GM18498 (cell line): ENCODE results near the gene ARHGEF25.
A peak's percentile ranks its signal among the peaks of the same experiment; 100 is the strongest.
"Not testable (repeated sequence)": the region's sequence is repeated elsewhere in the genome, so short reads cannot be mapped to it uniquely, and the experiment has no call there.

Experiments
- ATAC-seq: cut with Tn5 transposase; IDR thresholded peaks from one replicate; pipeline ENCODE4 v1.9.1; 2021; ENCODE audit warnings: mild to moderate bottlenecking, moderate library complexity; ENCODE audit not compliant: unreplicated experiment

Gene ARHGEF25

GRCh38 chr12:57611108-57611826 lies at the start of gene ARHGEF25:
ARHGEF25 (plus strand) TSS chr12:57611435; CDS start chr12:57611895, 460 bp downstream.
- no peak for ATAC-seq

- no peak for ATAC-seq
Observed at GRCh38 chr12:57563358-57563757, 47.9 kb upstream of the ARHGEF25 start.

DNA sequence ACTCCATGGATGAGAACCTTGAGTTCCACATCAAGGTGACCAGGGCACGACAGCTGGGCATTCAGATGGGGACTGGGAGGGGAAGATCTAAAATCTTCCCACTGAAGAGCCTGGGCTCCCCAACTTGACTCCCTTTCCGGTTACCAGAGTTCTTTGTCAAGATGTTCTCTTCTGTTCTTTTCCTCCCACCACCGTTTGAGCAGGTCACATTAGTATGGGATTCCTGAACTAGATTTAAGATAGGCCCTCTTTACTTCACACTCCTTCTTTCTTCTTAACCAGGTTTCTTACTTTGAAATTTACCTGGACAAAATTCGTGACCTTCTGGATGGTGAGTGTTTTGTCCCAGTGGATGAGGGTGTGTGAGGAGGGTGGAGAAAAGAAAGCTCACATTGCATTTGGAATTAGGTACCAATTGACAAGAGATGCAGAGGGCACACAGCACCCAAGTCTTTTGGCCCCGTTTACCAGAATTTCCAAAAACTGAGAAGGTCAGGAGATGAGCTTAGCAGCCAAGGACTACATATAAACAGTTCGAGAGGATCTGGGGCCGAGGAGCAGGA lies 47.0 kb upstream of the ARHGEF25 start:
- no peak for ATAC-seq

- ATAC-seq: no peak
Observed at GRCh38 chr12:57568838-57569237, 42.4 kb upstream of the ARHGEF25 start.

DNA sequence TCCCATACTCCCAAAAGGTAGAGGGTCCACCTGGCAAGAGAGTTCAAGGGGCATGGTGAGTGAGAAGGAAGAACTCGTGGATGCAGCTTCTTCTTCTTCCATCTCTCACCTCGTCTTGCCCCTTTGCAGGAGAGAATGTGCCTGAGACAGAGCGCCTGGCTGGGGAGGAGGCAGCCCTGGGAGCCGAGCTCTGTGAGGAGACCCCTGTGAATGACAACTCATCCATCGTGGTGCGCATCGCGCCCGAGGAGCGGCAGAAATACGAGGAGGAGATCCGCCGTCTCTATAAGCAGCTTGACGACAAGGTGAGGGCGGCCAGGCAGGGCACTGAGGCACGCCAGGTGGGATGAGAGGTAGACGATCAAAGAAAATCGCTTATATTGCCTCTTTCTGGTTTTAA lies 41.4 kb upstream of the ARHGEF25 start:
- ATAC-seq: no peak

DNA sequence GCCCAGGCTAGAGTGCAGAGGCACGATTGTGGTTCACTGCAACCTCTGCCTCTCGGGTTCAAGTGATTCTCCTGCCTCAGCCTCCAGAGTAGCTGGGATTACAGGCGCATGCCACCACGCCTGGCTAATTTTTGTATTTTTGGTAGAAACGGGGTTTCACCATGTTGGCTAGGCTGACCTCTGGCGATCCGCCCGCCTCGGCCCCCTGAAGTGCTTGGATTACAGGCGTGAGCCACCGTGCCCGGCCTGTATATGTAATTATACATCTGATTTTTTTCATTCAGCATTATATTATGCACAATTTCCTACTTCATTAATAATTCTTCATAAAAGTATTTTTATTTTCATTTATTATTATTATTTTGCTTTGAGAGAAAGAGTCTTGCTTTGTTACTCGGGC lies 40.8 kb upstream of the ARHGEF25 start:
- ATAC-seq: not testable (repeated sequence)

DNA sequence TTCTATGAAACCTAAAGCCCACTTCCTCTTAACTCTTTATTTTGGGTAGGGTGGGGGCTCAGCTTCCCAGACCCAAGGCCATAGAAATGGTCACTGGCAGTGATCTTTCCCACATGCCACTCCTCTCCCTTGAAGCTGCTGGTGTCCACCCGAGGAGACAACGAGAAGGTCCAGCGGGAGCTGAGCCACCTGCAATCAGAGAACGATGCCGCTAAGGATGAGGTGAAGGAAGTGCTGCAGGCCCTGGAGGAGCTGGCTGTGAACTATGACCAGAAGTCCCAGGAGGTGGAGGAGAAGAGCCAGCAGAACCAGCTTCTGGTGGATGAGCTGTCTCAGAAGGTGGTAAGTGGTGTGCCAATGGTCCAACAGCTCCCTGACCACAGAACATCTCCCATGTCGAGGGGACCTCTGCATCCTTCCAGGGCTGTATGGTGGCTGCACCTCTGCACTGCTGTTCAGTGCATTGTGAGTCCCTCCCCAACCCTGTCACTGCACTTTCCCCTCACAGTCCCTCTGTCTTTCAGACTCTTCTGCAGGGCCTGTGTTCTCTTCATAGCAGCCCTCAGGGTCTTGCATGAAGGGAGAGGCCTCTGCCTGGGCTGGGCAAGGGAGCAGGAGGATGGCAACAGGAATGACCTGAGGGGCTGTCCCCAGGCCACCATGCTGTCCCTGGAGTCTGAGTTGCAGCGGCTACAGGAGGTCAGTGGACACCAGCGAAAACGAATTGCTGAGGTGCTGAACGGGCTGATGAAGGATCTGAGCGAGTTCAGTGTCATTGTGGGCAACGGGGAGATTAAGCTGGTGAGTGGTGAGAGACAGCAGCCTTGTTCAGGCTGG lies 39.1 kb upstream of the ARHGEF25 start:
- no peak for ATAC-seq

DNA sequence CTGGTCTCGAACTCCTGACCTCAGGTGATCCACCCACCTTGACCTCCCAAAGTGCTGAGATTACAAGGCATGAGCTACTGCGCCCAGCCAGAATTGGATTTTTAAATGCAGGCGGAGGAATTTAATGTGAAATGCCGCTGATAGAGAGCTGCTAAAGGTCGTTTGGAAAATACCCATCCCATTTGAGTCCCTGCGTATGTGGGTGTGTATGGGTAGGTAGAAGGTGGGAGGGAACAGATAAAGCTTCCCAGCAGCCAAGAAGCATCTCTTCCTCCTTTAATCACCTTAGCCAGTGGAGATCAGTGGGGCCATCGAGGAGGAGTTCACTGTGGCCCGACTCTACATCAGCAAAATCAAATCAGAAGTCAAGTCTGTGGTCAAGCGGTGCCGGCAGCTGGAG lies 36.4 kb upstream of the ARHGEF25 start:
- no peak for ATAC-seq

DNA sequence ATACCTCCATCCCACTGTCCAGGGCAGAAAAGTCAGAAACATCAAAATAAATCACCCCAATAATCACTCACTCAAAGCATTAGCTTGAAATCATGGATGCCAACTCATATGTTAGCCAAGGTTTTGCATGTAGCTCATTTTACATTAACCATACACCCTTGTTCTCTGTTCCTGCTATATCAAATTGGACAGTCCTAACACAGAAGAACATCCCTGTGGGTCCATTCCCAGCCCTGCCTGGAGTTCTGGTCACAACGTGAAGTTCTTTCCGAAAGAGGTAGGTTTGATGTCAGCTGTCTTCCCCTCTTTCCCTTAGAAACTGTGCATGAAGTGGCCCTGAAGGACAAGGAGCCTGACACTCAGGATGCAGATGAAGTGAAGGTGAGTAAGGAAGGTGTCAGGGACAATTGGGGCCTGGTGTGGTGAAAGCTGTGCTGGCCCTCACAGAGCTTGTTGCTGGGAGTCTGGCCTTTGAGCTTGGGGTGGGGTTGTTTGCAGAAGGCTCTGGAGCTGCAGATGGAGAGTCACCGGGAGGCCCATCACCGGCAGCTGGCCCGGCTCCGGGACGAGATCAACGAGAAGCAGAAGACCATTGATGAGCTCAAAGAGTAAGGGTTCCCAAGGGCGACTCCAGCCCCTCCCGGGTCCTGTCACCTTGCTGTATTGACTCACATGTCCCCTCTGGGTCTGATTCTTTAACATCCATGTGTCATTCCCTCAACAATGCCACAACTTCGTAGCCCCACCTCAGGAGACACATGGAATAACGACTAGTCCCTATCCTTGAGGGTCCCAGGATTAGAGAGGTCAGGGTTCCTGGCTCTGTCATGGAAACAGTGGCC lies 35.2 kb upstream of the ARHGEF25 start:
- ATAC-seq: no peak

DNA sequence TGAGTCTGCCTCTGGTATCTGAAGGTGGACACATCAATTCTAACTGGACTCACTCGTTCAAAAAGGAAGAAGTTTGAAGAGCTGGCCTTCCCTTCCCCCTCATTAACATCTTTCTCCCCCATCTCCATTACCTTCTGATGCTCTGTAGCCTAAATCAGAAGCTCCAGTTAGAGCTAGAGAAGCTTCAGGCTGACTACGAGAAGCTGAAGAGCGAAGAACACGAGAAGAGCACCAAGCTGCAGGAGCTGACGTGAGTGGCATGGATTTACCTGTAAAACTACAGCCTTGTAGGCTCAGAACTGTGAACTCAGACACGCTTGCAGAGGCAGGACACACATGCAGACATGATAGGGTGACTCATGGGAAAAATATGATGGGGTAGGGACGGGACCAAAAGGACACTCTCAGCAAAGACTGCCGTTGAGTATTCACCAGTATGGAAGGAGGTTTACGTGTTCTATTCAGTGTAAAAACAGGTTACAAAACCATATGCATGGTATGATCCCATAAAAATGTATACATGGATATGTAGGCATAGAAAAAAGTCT lies 34.5 kb upstream of the ARHGEF25 start:
- no peak for ATAC-seq

GRCh38 chr12:57577981-57578758 lies 33.1 kb upstream of the ARHGEF25 start:
- ATAC-seq: no peak

- ATAC-seq: no peak
Observed at GRCh38 chr12:57579011-57579410, 32.2 kb upstream of the ARHGEF25 start.

DNA sequence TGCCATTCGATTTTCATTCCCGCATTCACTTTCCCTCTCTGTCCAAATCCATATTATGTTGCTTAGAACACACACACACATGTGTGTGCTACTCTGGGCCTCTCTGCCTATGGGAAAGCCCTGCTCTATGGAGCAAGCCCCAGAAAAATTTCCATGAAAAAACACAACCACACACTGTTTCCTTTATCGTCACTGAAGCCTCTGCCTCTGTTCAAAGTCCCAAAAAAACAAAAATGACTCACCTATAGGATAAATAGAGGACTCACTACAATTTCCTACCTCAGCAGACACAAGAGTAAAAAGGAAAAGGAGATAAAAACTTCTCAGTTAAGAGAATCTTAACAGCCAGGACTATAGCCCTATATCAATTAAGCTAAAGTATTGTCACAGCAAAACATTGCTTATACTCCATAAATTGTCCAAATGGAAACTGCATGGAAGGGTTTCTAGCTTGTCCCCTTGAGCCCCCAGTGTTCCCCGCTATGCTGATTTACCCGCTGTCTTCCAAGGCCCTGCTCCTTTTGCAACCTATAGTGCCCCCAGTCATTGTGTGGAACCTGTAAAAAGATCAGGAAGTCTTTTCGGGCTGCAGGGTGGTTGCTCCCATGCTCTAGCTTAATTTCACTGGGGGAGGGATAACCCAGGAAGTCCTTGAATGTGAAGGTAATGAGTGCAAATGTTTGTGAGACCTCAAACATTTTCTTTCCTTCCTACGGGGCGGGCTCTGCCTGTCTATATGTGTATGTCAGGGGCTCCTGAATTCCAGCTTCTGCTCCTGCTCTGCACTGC lies 31.4 kb upstream of the ARHGEF25 start:
- ATAC-seq: no peak

GRCh38 chr12:57580466-57580795 lies 30.8 kb upstream of the ARHGEF25 start:
- no peak for ATAC-seq

DNA sequence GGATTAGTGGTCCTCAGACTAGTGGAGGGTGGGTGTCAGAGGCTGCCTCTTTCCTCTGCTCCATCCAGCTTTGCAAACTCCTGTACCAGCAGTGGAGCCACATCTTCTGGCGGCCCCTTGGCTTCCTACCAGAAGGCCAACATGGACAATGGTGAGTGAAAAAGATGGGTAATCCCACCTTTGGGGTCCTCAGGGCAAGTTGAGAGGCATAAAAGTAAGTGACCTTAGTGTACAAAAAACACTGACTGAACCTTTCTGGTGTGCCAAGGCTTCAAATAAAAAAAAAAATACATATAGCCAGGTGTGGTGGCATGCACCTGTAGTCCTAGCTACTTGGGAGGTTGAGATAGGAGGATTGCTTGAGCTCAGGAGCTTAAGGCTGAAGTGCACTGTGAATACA lies 29.4 kb upstream of the ARHGEF25 start:
- no peak for ATAC-seq

DNA sequence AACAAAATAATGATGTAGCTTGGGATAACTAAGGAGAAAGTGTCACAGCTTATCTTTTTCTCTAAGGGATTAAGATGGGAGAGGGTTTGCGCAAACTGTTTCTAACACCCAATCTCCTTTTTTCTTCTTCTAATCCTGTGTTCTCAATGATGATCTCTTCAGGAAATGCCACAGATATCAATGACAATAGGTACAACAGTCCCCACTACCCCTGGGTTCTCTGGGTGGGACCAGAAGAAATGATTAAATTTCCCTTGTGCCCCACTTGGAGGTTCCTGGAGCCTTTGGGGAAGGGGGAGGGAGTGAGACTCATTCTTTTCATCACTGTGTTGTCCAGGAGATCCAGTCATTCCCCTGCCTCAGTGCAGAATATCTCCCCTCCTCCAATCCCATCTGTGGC lies 28.8 kb upstream of the ARHGEF25 start:
- ATAC-seq: no peak

- peak; percentile 95 for ATAC-seq
Observed at GRCh38 chr12:57583008-57583831, 28.0 kb upstream of the ARHGEF25 start.

DNA sequence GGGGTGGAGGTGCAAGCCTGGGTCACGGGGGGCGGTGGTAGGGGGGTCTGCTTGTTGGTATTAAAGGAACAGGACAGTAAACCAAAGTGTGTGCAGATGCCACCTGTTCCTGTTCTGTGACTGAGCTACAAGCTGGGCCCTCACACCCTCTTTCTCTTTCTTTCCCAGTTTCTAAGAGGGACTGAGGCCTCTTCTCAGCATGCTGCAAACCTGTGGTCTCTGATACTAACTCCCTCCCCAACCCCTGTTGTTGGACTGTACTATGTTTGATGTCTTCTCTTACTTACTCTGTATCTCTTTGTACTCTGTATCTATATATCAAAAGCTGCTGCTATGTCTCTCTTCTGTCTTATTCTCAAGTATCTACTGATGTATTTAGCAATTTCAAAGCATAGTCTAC lies 27.2 kb upstream of the ARHGEF25 start:
- ATAC-seq: no peak
